HepG2 (cell line): ENCODE measurements around the gene RBP3. TPM values are rescaled to one million over a fixed set of nuclear protein-coding genes. Genes with fewer than 3 reads are reported as not detected.

Source experiments
- ATAC-seq: fragments of 200-7000 bp; cut with Tn5 transposase; 3 replicates; pipeline ENCODE4 v1.9.1; 2020; ENCODE audit warnings: mild to moderate bottlenecking, moderate library complexity
- BruUV-seq: library from RNA; stranded (reverse); fragments of 400-500 nt; replicated peaks from 2 replicates; lab custom pipeline; 2021; lab: Mats Ljungman, UMichigan
- CTCF ChIA-PET: fragments of 300-600 bp; formaldehyde crosslinking; extraction: SDS; loops from one replicate; lab custom pipeline; 2021; ENCODE audit warnings: low total read pairs, inconsistent platforms, low intra/inter-chr PET ratio; lab: Yijun Ruan, JAX
- POLR2A ChIA-PET: fragments of 350-600 bp; sonication (Branson Sonifier 250); formaldehyde crosslinking; loops from one replicate; lab custom pipeline; 2020; ENCODE audit warnings: antibody characterized with exemption, inconsistent platforms; lab: Yijun Ruan, JAX
- DNase-seq: peaks from one replicate; pipeline ENCODE4 v3.0.0-alpha.2; 2015; ENCODE audit warnings: low spot score
- FAIRE-seq: peaks from 3 replicates; lab custom pipeline; 2011; peaks lifted over from hg19 to GRCh38; lab: Jason Lieb, UNC
- H2AFZ ChIP-seq: one replicate; pipeline ENCODE4 v1.6.1; 2011; ENCODE audit warnings: low read length, inconsistent platforms
- H3K27ac ChIP-seq: fragments of 300-600 bp; 3 replicates; pipeline ENCODE4 v1.8.0; 2011; ENCODE audit warnings: mixed run types, mild to moderate bottlenecking, mixed read lengths, low read length, inconsistent platforms; ENCODE audit not compliant: insufficient read depth; ENCODE audit errors: extremely low read length
- H3K27me3 ChIP-seq, 2 experiments: fragments of 200-600 bp in 1 of 2; 2 replicates in 1 of 2; 3 replicates in 1 of 2; pipeline versions ENCODE4 v1.6.0 to v1.8.0; 2011; ENCODE audit warnings: low read length in 2 of 2, mild to moderate bottlenecking in 2 of 2, moderate library complexity in 2 of 2, inconsistent platforms in 1 of 2; ENCODE audit not compliant: insufficient read depth in 2 of 2, control insufficient read depth in 1 of 2
- H3K36me3 ChIP-seq, 2 experiments: fragments of 200-600 bp in 1 of 2; replicated peaks in 1 of 2; 2 replicates in 1 of 2; 3 replicates in 1 of 2; pipeline versions ENCODE4 v1.5.1 to v1.8.0; 2011; ENCODE audit warnings: low read length in 2 of 2, inconsistent platforms in 1 of 2; ENCODE audit not compliant: insufficient read depth in 2 of 2, control insufficient read depth in 1 of 2
- H3K4me1 ChIP-seq: 2 replicates; pipeline ENCODE4 v1.5.1; 2012; ENCODE audit warnings: low read length, inconsistent platforms; ENCODE audit not compliant: insufficient read depth
- H3K4me2 ChIP-seq: 2 replicates; pipeline ENCODE4 v1.6.0; 2011; ENCODE audit warnings: low read depth, low read length, inconsistent platforms
- H3K4me3 ChIP-seq, 3 experiments: fragments of 200-600 bp in 1 of 3; sonication (generic), shearing (Covaris generic) in 1 of 3; replicated peaks in 1 of 3; 2 replicates each; pipeline ENCODE4 v1.5.1; 2011 to 2016; ENCODE audit warnings: low read length in 3 of 3, inconsistent platforms in 2 of 3, low read depth in 2 of 3, mild to moderate bottlenecking in 2 of 3, control low read depth in 1 of 3, mixed read lengths in 1 of 3; ENCODE audit not compliant: insufficient read depth in 1 of 3
- H3K79me2 ChIP-seq: one replicate; pipeline ENCODE4 v1.6.1; 2011; ENCODE audit warnings: low read length, inconsistent platforms; ENCODE audit not compliant: insufficient read depth
- H3K9ac ChIP-seq: 2 replicates; pipeline ENCODE4 v1.6.0; 2011; ENCODE audit warnings: mild to moderate bottlenecking, low read depth, low read length, inconsistent platforms; ENCODE audit not compliant: insufficient read depth
- H3K9me3 ChIP-seq: 2 replicates; pipeline ENCODE4 v1.5.1; 2012; ENCODE audit warnings: mild to moderate bottlenecking, low read length
- H4K20me1 ChIP-seq: 2 replicates; pipeline ENCODE4 v1.6.0; 2011; ENCODE audit warnings: inconsistent platforms, mild to moderate bottlenecking, low read length, moderate library complexity; ENCODE audit not compliant: insufficient read depth
- GTF2F1 ChIP-seq: fragments of 150-350 bp; IDR thresholded peaks from 2 replicates; pipeline ENCODE4 v1.6.1; 2014; ENCODE audit warnings: low read length
- HNF4A ChIP-seq: sonication (generic); formaldehyde crosslinking; IDR thresholded peaks from 2 replicates; pipeline ENCODE4 v1.4.0; 2020; ENCODE audit warnings: missing genetic modification reagents
- HNRNPLL ChIP-seq: fragments of 200-400 bp; formaldehyde crosslinking; IDR thresholded peaks from 2 replicates; pipeline ENCODE4 v1.6.1; 2017; ENCODE audit warnings: mild to moderate bottlenecking, low read depth, low read length; ENCODE audit not compliant: poor library complexity, severe bottlenecking
- HOXA3 ChIP-seq: sonication (generic); formaldehyde crosslinking; IDR thresholded peaks from 2 replicates; pipeline ENCODE4 v1.5.0; 2020; ENCODE audit warnings: missing genetic modification reagents
- MXD4 ChIP-seq: IDR thresholded peaks from 2 replicates; pipeline ENCODE4 v1.6.1; 2016; ENCODE audit warnings: mild to moderate bottlenecking, missing biosample characterization, missing genetic modification reagents
- NPAS2 ChIP-seq: sonication (generic); formaldehyde crosslinking; IDR thresholded peaks from 2 replicates; pipeline ENCODE4 v1.8.0; 2022; ENCODE audit warnings: mild to moderate bottlenecking, missing genetic modification reagents, borderline replicate concordance
- RXRB ChIP-seq: IDR thresholded peaks from 2 replicates; pipeline ENCODE4 v1.6.1; 2016; ENCODE audit warnings: borderline replicate concordance, missing genetic modification reagents, missing compliant biosample characterization
- XRCC5 ChIP-seq: fragments of 200-400 bp; formaldehyde crosslinking; optimal IDR thresholded peaks from 2 replicates; pipeline ENCODE3; 2017; ENCODE audit warnings: mild to moderate bottlenecking, low read length
- ZNF33B ChIP-seq: sonication (generic); formaldehyde crosslinking; IDR thresholded peaks from 2 replicates; pipeline ENCODE4 v1.5.1; 2020; ENCODE audit warnings: mild to moderate bottlenecking, missing genetic modification reagents
- ZNF547 ChIP-seq: sonication (generic); formaldehyde crosslinking; IDR thresholded peaks from 2 replicates; pipeline ENCODE4 v1.5.1; 2020; ENCODE audit warnings: mild to moderate bottlenecking, missing genetic modification reagents
- ZNF552 ChIP-seq: sonication (generic); formaldehyde crosslinking; IDR thresholded peaks from 2 replicates; pipeline ENCODE4 v1.9.0; 2022; ENCODE audit warnings: missing genetic modification reagents, mild to moderate bottlenecking, borderline replicate concordance
- ZNF777 ChIP-seq: sonication (generic); formaldehyde crosslinking; IDR thresholded peaks from 2 replicates; pipeline ENCODE4 v1.4.0; 2020; ENCODE audit warnings: missing genetic modification reagents
- ZNF788 ChIP-seq: sonication (generic); formaldehyde crosslinking; IDR thresholded peaks from 2 replicates; pipeline ENCODE4 v1.5.0; 2020; ENCODE audit warnings: mild to moderate bottlenecking, missing genetic modification reagents, borderline replicate concordance
- WGBS: methylation state at CpG from one replicate; pipeline ENCODE4 v1.1.6; 2017; ENCODE audit warnings: low lambda C conversion rate; 5-methylcytosine and 5-hydroxymethylcytosine counted together
- in situ Hi-C: cut with HindIII; loops from 2 replicates; pipeline ENCODE4 v1.10.0; 2017; ENCODE audit warnings: low pct_unique_long_range_greater_than_20kb; ENCODE audit not compliant: extremely low pct_ligation_motif_present
- intact Hi-C: fragments of 100-400 bp; cut with micrococcal nuclease; formaldehyde crosslinking; loops from one replicate; pipeline ENCODE4 v1.10.0; 2022; ENCODE audit not compliant: unreplicated experiment
- polyA plus RNA-seq, 8 experiments: library from polyadenylated mRNA; depleted of rRNA in 3 of 8; stranded (reverse) in 7 of 8; unstranded in 1 of 8; fragments of >200 nt; fragmentation: Illumina TruSeq in 4 of 8; extraction: Trizol in 4 of 8; gene quantifications; 2 replicates each; pipeline versions ENCODE4 v1.2.1 to v1.2.3, GENCODE V29; 2011 to 2016; ENCODE audit warnings: low read depth in 4 of 8, missing spikeins in 1 of 8, mixed read lengths in 1 of 8; ENCODE audit not compliant: insufficient read depth in 1 of 8
- total RNA-seq, 5 experiments: library from RNA; depleted of rRNA; stranded (reverse); fragments of >200 nt; fragmentation: Illumina TruSeq; extraction: Trizol; gene quantifications; 2 replicates each; pipeline ENCODE4 v1.2.3, GENCODE V29; 2016; ENCODE audit warnings: low read depth in 1 of 5
- TF ChIP-seq, protein P1 (sequence below): IDR thresholded peaks from 2 replicates; pipeline ENCODE4 v1.6.1; 2012; ENCODE audit warnings: inconsistent platforms
- TF ChIP-seq, protein P2 (sequence below): sonication (generic); formaldehyde crosslinking; IDR thresholded peaks from 2 replicates; pipeline ENCODE4 v1.5.0; 2020; ENCODE audit warnings: mild to moderate bottlenecking, missing genetic modification reagents, moderate library complexity
- TF ChIP-seq, protein P3 (sequence below): sonication (generic); formaldehyde crosslinking; IDR thresholded peaks from 2 replicates; pipeline ENCODE4 v1.4.0; 2020; ENCODE audit warnings: missing genetic modification reagents
- TF ChIP-seq, protein P4 (sequence below): sonication (generic); formaldehyde crosslinking; conservative IDR thresholded peaks from 2 replicates; pipeline ENCODE4 v1.4.0; 2020; ENCODE audit warnings: missing genetic modification reagents
- TF ChIP-seq, protein P5 (sequence below): sonication (generic); formaldehyde crosslinking; IDR thresholded peaks from 2 replicates; pipeline ENCODE4 v1.8.1; 2022; ENCODE audit warnings: mild to moderate bottlenecking, missing genetic modification reagents

RBP3 gene
- total and polyA plus RNA-seq, 2 of the 13 experiments (the other 11 are each of a cell fraction or from before 2014, with no cell fraction given): not detected

DNA sequence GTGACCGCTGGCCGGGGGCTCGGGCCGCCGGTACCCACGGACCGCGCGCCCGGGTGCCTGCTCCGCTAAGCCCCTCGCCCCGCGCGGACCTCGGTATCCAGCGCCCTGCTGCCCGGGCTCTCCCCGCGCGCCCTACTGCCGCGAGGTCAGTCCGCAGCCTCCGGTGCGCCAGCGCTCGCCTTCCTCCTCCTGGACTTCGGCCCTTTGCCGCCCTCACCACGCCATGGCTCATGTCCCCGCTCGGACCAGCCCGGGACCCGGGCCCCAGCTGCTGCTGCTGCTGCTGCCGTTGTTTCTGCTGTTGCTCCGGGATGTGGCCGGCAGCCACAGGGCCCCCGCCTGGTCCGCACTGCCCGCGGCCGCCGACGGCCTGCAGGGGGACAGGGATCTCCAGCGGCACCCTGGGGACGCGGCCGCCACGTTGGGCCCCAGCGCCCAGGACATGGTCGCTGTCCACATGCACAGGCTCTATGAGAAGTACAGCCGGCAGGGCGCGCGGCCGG is 47.7 kb upstream of the RBP3 start:
- peaks cover 0 to 50% of the 10 kb centered on the region in 2 experiments; a peak in 2 of 5 replicates for H3K27me3 ChIP-seq
- no peaks in the 10 kb centered on the region for H3K4me1 ChIP-seq
- peak overlapping the region; percentile 45 for H3K4me2 ChIP-seq
- H3K36me3 ChIP-seq: no peaks in the 10 kb centered on the region
- in situ Hi-C loops (loop anchor here (10.0 kb wide), 1 partner anchor 276 kb away; no protein-coding TSS in a partner anchor), intact Hi-C loops (no loop called here)
- POLR2A ChIA-PET: no interaction called here
- FAIRE-seq: no peak
- no peaks in the 10 kb centered on the region for H3K9me3 ChIP-seq
- WGBS: 2% methylated on average over 15 of the region's 57 CpGs
- H3K9ac ChIP-seq: no peak overlapping the region
- CTCF ChIA-PET: no interaction called here
- ATAC-seq: peak; percentile 92
- H3K27ac ChIP-seq: no peak overlapping the region
- DNase-seq: peak; percentile 7
- H4K20me1 ChIP-seq: no peaks in the 10 kb centered on the region
- H2AFZ ChIP-seq: no peak overlapping the region
- BruUV-seq: no TSS peak
- no peaks in the 10 kb centered on the region for H3K79me2 ChIP-seq
- H3K4me3 ChIP-seq: peak overlapping the region in 1 of 3 experiments; percentile 33; a peak in 2 of 6 replicates
- no peak for TF ChIP-seq ZNF788
- TF ChIP-seq, protein P1, sequence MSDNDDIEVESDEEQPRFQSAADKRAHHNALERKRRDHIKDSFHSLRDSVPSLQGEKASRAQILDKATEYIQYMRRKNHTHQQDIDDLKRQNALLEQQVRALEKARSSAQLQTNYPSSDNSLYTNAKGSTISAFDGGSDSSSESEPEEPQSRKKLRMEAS: 0 out of 2 replicates have a peak, but pooled peaks have one; percentile 22
- TF ChIP-seq ZNF777 (CRISPR knock-in tag): peak; percentile 63
- TF ChIP-seq, protein P2, sequence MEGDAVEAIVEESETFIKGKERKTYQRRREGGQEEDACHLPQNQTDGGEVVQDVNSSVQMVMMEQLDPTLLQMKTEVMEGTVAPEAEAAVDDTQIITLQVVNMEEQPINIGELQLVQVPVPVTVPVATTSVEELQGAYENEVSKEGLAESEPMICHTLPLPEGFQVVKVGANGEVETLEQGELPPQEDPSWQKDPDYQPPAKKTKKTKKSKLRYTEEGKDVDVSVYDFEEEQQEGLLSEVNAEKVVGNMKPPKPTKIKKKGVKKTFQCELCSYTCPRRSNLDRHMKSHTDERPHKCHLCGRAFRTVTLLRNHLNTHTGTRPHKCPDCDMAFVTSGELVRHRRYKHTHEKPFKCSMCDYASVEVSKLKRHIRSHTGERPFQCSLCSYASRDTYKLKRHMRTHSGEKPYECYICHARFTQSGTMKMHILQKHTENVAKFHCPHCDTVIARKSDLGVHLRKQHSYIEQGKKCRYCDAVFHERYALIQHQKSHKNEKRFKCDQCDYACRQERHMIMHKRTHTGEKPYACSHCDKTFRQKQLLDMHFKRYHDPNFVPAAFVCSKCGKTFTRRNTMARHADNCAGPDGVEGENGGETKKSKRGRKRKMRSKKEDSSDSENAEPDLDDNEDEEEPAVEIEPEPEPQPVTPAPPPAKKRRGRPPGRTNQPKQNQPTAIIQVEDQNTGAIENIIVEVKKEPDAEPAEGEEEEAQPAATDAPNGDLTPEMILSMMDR: peak; percentile 4; the same call in 1 of the 2 replicates
- TF ChIP-seq, protein P3, sequence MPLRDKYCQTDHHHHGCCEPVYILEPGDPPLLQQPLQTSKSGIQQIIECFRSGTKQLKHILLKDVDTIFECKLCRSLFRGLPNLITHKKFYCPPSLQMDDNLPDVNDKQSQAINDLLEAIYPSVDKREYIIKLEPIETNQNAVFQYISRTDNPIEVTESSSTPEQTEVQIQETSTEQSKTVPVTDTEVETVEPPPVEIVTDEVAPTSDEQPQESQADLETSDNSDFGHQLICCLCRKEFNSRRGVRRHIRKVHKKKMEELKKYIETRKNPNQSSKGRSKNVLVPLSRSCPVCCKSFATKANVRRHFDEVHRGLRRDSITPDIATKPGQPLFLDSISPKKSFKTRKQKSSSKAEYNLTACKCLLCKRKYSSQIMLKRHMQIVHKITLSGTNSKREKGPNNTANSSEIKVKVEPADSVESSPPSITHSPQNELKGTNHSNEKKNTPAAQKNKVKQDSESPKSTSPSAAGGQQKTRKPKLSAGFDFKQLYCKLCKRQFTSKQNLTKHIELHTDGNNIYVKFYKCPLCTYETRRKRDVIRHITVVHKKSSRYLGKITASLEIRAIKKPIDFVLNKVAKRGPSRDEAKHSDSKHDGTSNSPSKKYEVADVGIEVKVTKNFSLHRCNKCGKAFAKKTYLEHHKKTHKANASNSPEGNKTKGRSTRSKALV (CRISPR knock-in tag): peak; percentile 98
- no peak for TF ChIP-seq ZNF33B (CRISPR knock-in tag)
- no peak for TF ChIP-seq RXRB (CRISPR knock-in tag)
- no peak for TF ChIP-seq ZNF552 (CRISPR knock-in tag)
- TF ChIP-seq, protein P4, sequence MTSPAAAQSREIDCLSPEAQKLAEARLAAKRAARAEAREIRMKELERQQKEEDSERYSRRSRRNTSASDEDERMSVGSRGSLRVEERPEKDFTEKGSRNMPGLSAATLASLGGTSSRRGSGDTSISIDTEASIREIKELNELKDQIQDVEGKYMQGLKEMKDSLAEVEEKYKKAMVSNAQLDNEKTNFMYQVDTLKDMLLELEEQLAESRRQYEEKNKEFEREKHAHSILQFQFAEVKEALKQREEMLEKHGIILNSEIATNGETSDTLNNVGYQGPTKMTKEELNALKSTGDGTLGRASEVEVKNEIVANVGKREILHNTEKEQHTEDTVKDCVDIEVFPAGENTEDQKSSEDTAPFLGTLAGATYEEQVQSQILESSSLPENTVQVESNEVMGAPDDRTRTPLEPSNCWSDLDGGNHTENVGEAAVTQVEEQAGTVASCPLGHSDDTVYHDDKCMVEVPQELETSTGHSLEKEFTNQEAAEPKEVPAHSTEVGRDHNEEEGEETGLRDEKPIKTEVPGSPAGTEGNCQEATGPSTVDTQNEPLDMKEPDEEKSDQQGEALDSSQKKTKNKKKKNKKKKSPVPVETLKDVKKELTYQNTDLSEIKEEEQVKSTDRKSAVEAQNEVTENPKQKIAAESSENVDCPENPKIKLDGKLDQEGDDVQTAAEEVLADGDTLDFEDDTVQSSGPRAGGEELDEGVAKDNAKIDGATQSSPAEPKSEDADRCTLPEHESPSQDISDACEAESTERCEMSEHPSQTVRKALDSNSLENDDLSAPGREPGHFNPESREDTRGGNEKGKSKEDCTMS (CRISPR knock-in tag): no peak
- TF ChIP-seq MXD4 (CRISPR knock-in tag): no peak
- TF ChIP-seq HNF4A (CRISPR knock-in tag): peak; percentile 68
- no peak for TF ChIP-seq ZNF547
- no peak for TF ChIP-seq GTF2F1
- TF ChIP-seq NPAS2: no peak
- peak; percentile 15; the same call in 1 of the 2 replicates for TF ChIP-seq HOXA3
- peak; percentile 41 for TF ChIP-seq XRCC5
- peak; percentile 49 for TF ChIP-seq HNRNPLL
- TF ChIP-seq, protein P5, sequence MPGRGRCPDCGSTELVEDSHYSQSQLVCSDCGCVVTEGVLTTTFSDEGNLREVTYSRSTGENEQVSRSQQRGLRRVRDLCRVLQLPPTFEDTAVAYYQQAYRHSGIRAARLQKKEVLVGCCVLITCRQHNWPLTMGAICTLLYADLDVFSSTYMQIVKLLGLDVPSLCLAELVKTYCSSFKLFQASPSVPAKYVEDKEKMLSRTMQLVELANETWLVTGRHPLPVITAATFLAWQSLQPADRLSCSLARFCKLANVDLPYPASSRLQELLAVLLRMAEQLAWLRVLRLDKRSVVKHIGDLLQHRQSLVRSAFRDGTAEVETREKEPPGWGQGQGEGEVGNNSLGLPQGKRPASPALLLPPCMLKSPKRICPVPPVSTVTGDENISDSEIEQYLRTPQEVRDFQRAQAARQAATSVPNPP (CRISPR knock-in tag): no peak
